Brain microvascular endothelial cell (primary cell): ENCODE results near the gene MARCHF9.

Experiments used
- DNase-seq: peaks from one replicate; pipeline ENCODE4 v3.0.0-alpha.2; 2020
- H3K27ac ChIP-seq: fragments of 250-450 bp; sonication (Bioruptor Pico); 2 replicates; pipeline ENCODE4 v1.5.1; 2020; ENCODE audit warnings: mild to moderate bottlenecking, moderate library complexity
- H3K27me3 ChIP-seq: fragments of 250-450 bp; sonication (Bioruptor Pico); replicated peaks from 2 replicates; pipeline ENCODE4 v1.5.1; 2020; ENCODE audit warnings: mild to moderate bottlenecking
- H3K36me3 ChIP-seq: fragments of 250-450 bp; sonication (Bioruptor Pico); replicated peaks from 2 replicates; pipeline ENCODE4 v1.5.1; 2020; ENCODE audit warnings: mild to moderate bottlenecking
- H3K4me3 ChIP-seq: 2 replicates; pipeline ENCODE4 v1.5.1; 2011; ENCODE audit warnings: low read depth, mild to moderate bottlenecking, control low read depth, low read length, moderate library complexity
- in situ Hi-C: cut with HindIII; loops from 2 replicates; pipeline ENCODE4 v1.10.0; 2017; ENCODE audit warnings: low sequenced_read_pairs, low pct_ligation_motif_present
- TF ChIP-seq, protein P1 (sequence below): IDR thresholded peaks from 2 replicates; pipeline ENCODE4 v1.5.1; 2011; ENCODE audit warnings: low read depth, mild to moderate bottlenecking, moderate library complexity, low read length, control low read depth, inconsistent platforms; ENCODE audit errors: missing control alignments

MARCHF9 gene

DNA sequence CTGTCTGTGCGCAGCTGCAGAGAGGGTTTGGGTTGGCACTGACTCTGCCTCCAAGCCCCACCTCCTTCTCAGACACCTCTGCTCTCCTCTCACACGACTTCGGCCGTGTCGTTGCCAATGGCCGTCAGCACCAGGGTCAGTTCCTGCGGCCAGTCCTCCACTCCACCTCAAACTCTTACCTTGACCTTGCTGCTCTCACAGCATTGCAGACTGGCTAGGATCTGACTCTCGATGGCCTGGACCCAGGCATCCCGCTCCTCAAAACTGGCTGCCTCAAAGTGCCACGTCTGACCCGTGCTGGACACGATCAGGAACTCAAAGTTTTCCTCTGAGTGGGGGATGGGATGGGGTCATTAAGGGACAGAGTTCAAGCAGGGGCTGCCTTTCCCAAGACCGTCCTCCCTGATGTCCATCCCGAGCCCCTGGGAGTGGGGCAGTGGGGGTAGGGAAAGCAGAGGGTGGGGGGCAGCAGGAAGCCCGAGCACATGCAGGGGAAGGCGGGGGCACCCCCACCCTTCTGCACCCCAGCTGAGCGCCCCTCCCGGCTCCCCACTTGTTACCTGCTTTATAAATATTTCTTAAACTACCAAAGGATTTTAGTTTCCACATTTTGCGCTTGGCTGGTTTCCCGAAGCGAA is 27.0 kb upstream of the MARCHF9 start:
- TF ChIP-seq, protein P1, sequence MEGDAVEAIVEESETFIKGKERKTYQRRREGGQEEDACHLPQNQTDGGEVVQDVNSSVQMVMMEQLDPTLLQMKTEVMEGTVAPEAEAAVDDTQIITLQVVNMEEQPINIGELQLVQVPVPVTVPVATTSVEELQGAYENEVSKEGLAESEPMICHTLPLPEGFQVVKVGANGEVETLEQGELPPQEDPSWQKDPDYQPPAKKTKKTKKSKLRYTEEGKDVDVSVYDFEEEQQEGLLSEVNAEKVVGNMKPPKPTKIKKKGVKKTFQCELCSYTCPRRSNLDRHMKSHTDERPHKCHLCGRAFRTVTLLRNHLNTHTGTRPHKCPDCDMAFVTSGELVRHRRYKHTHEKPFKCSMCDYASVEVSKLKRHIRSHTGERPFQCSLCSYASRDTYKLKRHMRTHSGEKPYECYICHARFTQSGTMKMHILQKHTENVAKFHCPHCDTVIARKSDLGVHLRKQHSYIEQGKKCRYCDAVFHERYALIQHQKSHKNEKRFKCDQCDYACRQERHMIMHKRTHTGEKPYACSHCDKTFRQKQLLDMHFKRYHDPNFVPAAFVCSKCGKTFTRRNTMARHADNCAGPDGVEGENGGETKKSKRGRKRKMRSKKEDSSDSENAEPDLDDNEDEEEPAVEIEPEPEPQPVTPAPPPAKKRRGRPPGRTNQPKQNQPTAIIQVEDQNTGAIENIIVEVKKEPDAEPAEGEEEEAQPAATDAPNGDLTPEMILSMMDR: no peak
- H3K27me3 ChIP-seq: no peaks in the 10 kb centered on the region
- H3K4me3 ChIP-seq: no peak overlapping the region
- no peak for DNase-seq
- in situ Hi-C loops: no loop called here
- no peaks in the 10 kb centered on the region for H3K36me3 ChIP-seq
- no peak overlapping the region for H3K27ac ChIP-seq

DNA sequence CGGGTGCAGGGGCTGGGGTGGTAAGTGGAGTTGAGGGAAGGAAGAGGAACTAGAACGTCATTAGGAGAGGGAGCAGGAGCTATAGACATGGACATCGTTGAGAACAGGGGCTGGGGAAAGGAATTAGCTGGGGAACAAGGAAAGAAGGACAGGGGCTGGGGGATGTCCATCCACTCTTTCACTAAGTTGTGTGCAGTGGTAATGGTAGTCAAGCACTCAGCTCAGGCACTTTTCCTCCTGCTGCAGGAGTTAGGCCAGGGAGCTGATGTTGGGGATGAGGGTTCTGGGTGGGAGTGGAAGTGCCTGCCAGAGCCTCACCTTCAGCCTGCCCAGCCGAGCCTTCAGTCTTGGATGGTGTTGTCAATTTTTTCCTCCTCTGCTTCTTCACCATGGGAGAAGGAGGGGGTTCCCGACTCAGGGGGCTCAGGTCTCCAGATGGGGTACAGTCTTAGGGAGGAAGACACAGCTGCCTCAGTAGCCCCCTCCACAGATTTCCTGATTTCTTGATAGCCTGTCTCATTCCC is 25.5 kb upstream of the MARCHF9 start:
- Histone ChIP-seq H3K4me3 (no peak overlapping the region), H3K27ac (no peak overlapping the region), H3K36me3 (no peaks in the 10 kb centered on the region), H3K27me3 (no peaks in the 10 kb centered on the region)
- TF ChIP-seq, protein P1: no peak
- no peak for DNase-seq
- in situ Hi-C loops: no loop called here

GRCh38 chr12:57730336-57731067 is 24.4 kb upstream of the MARCHF9 start:
- TF ChIP-seq, protein P1: no peak
- no peaks in the 10 kb centered on the region for H3K36me3 ChIP-seq
- DNase-seq: no peak
- in situ Hi-C loops: no loop called here
- H3K4me3 ChIP-seq: no peak overlapping the region
- no peak overlapping the region for H3K27ac ChIP-seq
- H3K27me3 ChIP-seq: peaks cover 1% of the 10 kb centered on the region

DNA sequence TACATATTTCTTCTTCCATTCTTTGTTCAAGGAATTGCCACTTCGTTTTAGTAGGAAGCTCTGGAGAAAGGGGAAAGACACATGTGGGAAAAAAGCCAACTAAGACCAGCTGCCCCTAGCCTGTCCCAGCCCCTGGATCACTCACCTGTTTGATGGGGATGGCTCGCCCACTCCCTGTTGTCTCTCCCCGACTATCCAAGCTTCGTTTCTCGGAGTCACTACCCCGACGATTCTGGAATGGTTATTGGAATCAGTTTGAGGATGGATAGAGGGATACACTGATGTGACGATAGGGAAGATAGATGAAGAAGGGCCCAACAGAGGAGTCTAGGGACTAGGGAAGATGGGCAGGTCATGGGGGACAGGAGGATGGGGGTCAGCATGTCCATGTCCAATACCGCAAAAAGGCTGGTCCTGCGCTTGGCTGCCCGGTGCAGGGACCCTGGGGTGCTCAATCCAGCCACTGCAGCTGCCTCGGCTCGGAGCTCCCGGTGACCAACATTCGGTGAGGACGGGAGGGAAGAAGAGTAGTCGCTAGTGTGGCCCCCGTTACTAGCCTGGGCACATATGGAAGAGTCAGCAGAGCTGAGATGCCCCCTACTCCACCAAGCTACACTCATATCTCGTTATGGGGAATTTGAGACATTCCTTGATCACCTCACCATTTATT is 23.4 kb upstream of the MARCHF9 start:
- in situ Hi-C loops: no loop called here
- peaks cover 10% of the 10 kb centered on the region for H3K27me3 ChIP-seq
- TF ChIP-seq, protein P1: no peak
- no peak for DNase-seq
- H3K4me3 ChIP-seq: no peak overlapping the region
- no peak overlapping the region for H3K27ac ChIP-seq
- no peaks in the 10 kb centered on the region for H3K36me3 ChIP-seq

- no peak overlapping the region for H3K27ac ChIP-seq
- in situ Hi-C loops: no loop called here
- TF ChIP-seq, protein P1: no peak
- no peak overlapping the region for H3K4me3 ChIP-seq
- H3K27me3 ChIP-seq: peaks cover 15% of the 10 kb centered on the region
- no peaks in the 10 kb centered on the region for H3K36me3 ChIP-seq
- DNase-seq: no peak
Observed at GRCh38 chr12:57732270-57732669, 22.6 kb upstream of the MARCHF9 start.
